ENCODE measurements around the gene HTR3A. TPM values are rescaled to one million over a fixed set of nuclear protein-coding genes. Genes with fewer than 3 reads are reported as not detected.
A peak's percentile ranks its signal among the peaks of the same experiment; 100 is the strongest.

HTR3A gene
- total and polyA plus RNA-seq, 10 donors: 0.38 to 2.9 (median 0.57) TPM; not detected in 1

DNA sequence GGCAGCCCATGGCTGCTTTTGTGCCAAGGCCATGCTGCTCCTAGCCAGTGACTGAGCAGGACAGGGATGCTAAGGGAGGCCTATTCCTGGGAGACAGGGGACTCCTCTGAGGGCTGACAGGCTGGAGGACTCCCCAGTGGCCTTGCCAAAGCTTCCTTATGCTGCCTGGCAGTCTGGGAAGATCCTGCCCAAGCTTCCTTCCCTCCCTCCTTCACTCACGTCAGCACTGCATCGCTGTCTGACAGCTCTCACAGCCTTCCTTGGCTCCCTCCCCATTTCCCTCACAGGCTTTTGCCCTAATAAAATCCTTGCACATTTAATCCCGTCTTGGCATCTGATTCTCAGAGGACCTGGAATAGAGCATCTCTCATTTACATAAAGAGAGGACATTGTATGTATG, 26.5 kb downstream of the HTR3A start:
- H3K27ac ChIP-seq: no peak overlapping the region
- intact Hi-C loops (cut with DNase I; ENCODE audit: low total_unique reads): no loop called here
- H3K9me3 ChIP-seq: no peaks in the 10 kb centered on the region
- peaks cover 0 to 29% (median 0%) of the 10 kb centered on the region in 7 donors for H3K27me3 ChIP-seq (replicated peaks in 1 of 7)
- DNase-seq: peak; percentile 33
- H3K4me3 ChIP-seq: no peak overlapping the region
- H3K36me3 ChIP-seq: no peaks in the 10 kb centered on the region
- no peaks in the 10 kb centered on the region for H3K4me1 ChIP-seq
- 55 to 80% (median 69%) methylated on average over 3 of the region's 3 CpGs for WGBS, 5 donors
- no peak for TF ChIP-seq CTCF (IDR thresholded peaks at IDR 0.05 in 8 of 11, conservative IDR thresholded peaks at IDR 0.05 in 3 of 11)

GRCh38 chr11:114008331-114008730, 33.4 kb downstream of the HTR3A start:
- TF ChIP-seq POLR2A (IDR thresholded peaks at IDR 0.05) (no peak), CTCF (IDR thresholded peaks at IDR 0.05 in 8 of 11, conservative IDR thresholded peaks at IDR 0.05 in 3 of 11) (no peak)
- intact Hi-C loops (cut with DNase I; ENCODE audit: low total_unique reads): no loop called here
- no peak overlapping the region for H3K4me3 ChIP-seq
- no peaks in the 10 kb centered on the region for H3K4me1 ChIP-seq
- 37 to 40% (median 38%) methylated on average over 4 of the region's 4 CpGs for WGBS, 5 donors
- no peaks in the 10 kb centered on the region for H3K36me3 ChIP-seq
- H3K27ac ChIP-seq: no peak overlapping the region
- H3K9me3 ChIP-seq: no peaks in the 10 kb centered on the region
- H3K27me3 ChIP-seq (replicated peaks in 1 of 7): peaks cover 0 to 10% (median 0%) of the 10 kb centered on the region in 7 donors
- DNase-seq: peak; percentile 29

- Histone ChIP-seq H3K27me3 (replicated peaks in 1 of 7) (peaks cover 0 to 10% (median 0%) of the 10 kb centered on the region in 7 donors), H3K4me1 (no peaks in the 10 kb centered on the region), H3K27ac (no peak overlapping the region), H3K9me3 (no peaks in the 10 kb centered on the region), H3K36me3 (no peaks in the 10 kb centered on the region), H3K4me3 (no peak overlapping the region)
- 65 to 83% (median 79%) methylated on average over 4 of the region's 4 CpGs for WGBS, 5 donors
- no peak for DNase-seq
- intact Hi-C loops (cut with DNase I; ENCODE audit: low total_unique reads): no loop called here
- no peak for TF ChIP-seq CTCF (IDR thresholded peaks at IDR 0.05 in 8 of 11, conservative IDR thresholded peaks at IDR 0.05 in 3 of 11)
- no peak for TF ChIP-seq POLR2A (IDR thresholded peaks at IDR 0.05)
- TF ChIP-seq POLR2AphosphoS5 (IDR thresholded peaks at IDR 0.05): no peak
Measured at GRCh38 chr11:114010931-114011330, 36.0 kb downstream of the HTR3A start.

DNA sequence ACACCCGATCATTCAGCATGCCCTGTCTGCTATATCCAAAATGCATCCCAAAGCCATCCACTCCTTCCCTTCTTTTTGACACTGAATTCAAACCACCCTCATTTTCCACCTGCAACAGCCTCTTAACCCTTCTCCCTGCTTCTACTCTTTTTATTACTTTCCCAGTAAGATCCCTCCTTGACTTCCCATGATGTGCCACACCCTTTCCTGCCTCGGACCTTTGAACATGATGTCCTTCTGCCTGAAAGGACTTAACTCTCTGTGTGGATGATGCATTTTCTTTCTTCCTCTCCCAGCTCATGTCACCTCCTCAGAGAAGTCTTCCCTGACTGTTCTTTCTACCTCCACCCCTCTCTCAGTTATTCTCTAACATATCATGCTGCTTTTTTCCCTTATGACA, 36.5 kb downstream of the HTR3A start:
- no peak for DNase-seq
- TF ChIP-seq POLR2A (IDR thresholded peaks at IDR 0.05): no peak
- no peak for TF ChIP-seq POLR2AphosphoS5 (IDR thresholded peaks at IDR 0.05)
- no peak for TF ChIP-seq CTCF (IDR thresholded peaks at IDR 0.05 in 8 of 11, conservative IDR thresholded peaks at IDR 0.05 in 3 of 11)
- Histone ChIP-seq H3K27ac (no peak overlapping the region), H3K27me3 (replicated peaks in 1 of 7) (peaks cover 0 to 10% (median 0%) of the 10 kb centered on the region in 7 donors), H3K36me3 (no peaks in the 10 kb centered on the region), H3K4me1 (no peaks in the 10 kb centered on the region), H3K4me3 (no peak overlapping the region), H3K9me3 (no peaks in the 10 kb centered on the region)
- intact Hi-C loops (cut with DNase I; ENCODE audit: low total_unique reads): no loop called here
- WGBS, 5 donors: 44 to 54% (median 47%) methylated on average over 2 of the region's 2 CpGs

Data from spleen (tissue), 11 donors.